HepG2 (cell line): Measurements from ENCODE around the gene SIX5.

ENCODE experiments used
- ELF1 ChIP-seq: sonication (generic); formaldehyde crosslinking; IDR thresholded peaks from 2 replicates; pipeline ENCODE4 v1.4.0; 2020; ENCODE audit warnings: missing genetic modification reagents
- EP300 ChIP-seq, 3 experiments: sonication (generic) in 1 of 3; formaldehyde crosslinking in 1 of 3; IDR thresholded peaks; 2 replicates each; pipeline versions ENCODE4 v1.5.1 to v1.6.1; 2011 to 2020; ENCODE audit warnings: low read depth in 2 of 3, low read length in 2 of 3, borderline replicate concordance in 1 of 3, improper control_type of control experiment in 1 of 3, mild to moderate bottlenecking in 1 of 3, missing genetic modification reagents in 1 of 3, moderate library complexity in 1 of 3
- GTF2F1 ChIP-seq: fragments of 150-350 bp; IDR thresholded peaks from 2 replicates; pipeline ENCODE4 v1.6.1; 2014; ENCODE audit warnings: low read length
- KLF6 ChIP-seq: IDR thresholded peaks from 2 replicates; pipeline ENCODE4 v1.8.0; 2016; ENCODE audit warnings: missing biosample characterization, missing genetic modification reagents
- MEIS2 ChIP-seq: sonication (generic); formaldehyde crosslinking; IDR thresholded peaks from 2 replicates; pipeline ENCODE4 v1.9.0; 2021; ENCODE audit warnings: mild to moderate bottlenecking, missing genetic modification reagents
- MYC ChIP-seq: sonication (generic); formaldehyde crosslinking; IDR thresholded peaks from 2 replicates; pipeline ENCODE4 v1.9.0; 2021; ENCODE audit warnings: missing genetic modification reagents, borderline replicate concordance
- NFYB ChIP-seq: sonication (generic); formaldehyde crosslinking; IDR thresholded peaks from 2 replicates; pipeline ENCODE4 v1.4.0; 2020; ENCODE audit warnings: missing genetic modification reagents
- POLR2A ChIP-seq, 2 experiments: IDR thresholded peaks; 2 replicates each; pipeline ENCODE4 v1.6.1; 2011; ENCODE audit warnings: low read depth in 2 of 2, low read length in 2 of 2, mild to moderate bottlenecking in 1 of 2, moderate library complexity in 1 of 2; ENCODE audit not compliant: insufficient read depth in 1 of 2
- SIN3A ChIP-seq: IDR thresholded peaks from 2 replicates; pipeline ENCODE4 v1.6.1; 2011; ENCODE audit warnings: low read depth, mild to moderate bottlenecking, control low read depth, low read length, borderline replicate concordance
- THYN1 ChIP-seq: sonication (generic); formaldehyde crosslinking; IDR thresholded peaks from 2 replicates; pipeline ENCODE4 v1.8.1; 2023; ENCODE audit warnings: low read depth, mild to moderate bottlenecking, moderate library complexity, missing genetic modification reagents, borderline replicate concordance
- ZNF333 ChIP-seq: sonication (generic); formaldehyde crosslinking; IDR thresholded peaks from 2 replicates; pipeline ENCODE4 v1.4.0; 2020; ENCODE audit warnings: mild to moderate bottlenecking, missing genetic modification reagents, borderline replicate concordance
- ZNF891 ChIP-seq: sonication (generic); formaldehyde crosslinking; IDR thresholded peaks from 2 replicates; pipeline ENCODE4 v1.5.0; 2020; ENCODE audit warnings: mild to moderate bottlenecking, missing genetic modification reagents
- TF ChIP-seq, protein P1 (sequence below): sonication (generic); formaldehyde crosslinking; IDR thresholded peaks from 2 replicates; pipeline ENCODE4 v1.8.0; 2022; ENCODE audit warnings: mild to moderate bottlenecking, missing genetic modification reagents; ENCODE audit not compliant: insufficient replicate concordance
- TF ChIP-seq, protein P2 (sequence below): sonication (generic); formaldehyde crosslinking; IDR thresholded peaks from 2 replicates; pipeline ENCODE4 v1.4.0; 2020; ENCODE audit warnings: missing genetic modification reagents

DNA sequence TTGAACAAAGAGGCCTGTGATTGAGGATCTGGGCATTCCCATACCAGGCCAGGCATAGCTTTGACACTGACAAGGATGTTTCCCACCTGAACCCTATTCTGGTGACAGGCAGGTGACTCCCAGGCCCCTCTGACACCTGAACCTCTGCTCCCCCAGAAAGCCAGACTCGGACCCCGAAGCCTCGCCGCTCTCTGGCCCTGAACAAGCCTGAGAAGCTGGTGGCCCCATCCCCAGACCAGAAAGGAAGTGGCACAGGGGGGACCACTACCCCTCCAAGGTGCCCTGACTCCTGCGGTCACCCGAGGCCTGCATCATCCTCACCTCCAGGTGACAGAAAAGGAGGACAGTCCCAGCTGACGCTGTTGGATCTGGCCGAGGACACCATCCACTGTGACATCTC is 14.7 kb downstream of the SIX5 start:
- TF ChIP-seq ELF1 (CRISPR knock-in tag): no peak
- no peak for TF ChIP-seq THYN1 (CRISPR knock-in tag)
- no peak for TF ChIP-seq MYC (CRISPR knock-in tag)
- TF ChIP-seq KLF6: no peak
- no peak for TF ChIP-seq MEIS2 (CRISPR knock-in tag)
- TF ChIP-seq, protein P1, sequence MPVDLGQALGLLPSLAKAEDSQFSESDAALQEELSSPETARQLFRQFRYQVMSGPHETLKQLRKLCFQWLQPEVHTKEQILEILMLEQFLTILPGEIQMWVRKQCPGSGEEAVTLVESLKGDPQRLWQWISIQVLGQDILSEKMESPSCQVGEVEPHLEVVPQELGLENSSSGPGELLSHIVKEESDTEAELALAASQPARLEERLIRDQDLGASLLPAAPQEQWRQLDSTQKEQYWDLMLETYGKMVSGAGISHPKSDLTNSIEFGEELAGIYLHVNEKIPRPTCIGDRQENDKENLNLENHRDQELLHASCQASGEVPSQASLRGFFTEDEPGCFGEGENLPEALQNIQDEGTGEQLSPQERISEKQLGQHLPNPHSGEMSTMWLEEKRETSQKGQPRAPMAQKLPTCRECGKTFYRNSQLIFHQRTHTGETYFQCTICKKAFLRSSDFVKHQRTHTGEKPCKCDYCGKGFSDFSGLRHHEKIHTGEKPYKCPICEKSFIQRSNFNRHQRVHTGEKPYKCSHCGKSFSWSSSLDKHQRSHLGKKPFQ (CRISPR knock-in tag): no peak
- no peak for TF ChIP-seq NFYB (CRISPR knock-in tag)
- TF ChIP-seq ZNF891 (CRISPR knock-in tag): no peak
- TF ChIP-seq, protein P2, sequence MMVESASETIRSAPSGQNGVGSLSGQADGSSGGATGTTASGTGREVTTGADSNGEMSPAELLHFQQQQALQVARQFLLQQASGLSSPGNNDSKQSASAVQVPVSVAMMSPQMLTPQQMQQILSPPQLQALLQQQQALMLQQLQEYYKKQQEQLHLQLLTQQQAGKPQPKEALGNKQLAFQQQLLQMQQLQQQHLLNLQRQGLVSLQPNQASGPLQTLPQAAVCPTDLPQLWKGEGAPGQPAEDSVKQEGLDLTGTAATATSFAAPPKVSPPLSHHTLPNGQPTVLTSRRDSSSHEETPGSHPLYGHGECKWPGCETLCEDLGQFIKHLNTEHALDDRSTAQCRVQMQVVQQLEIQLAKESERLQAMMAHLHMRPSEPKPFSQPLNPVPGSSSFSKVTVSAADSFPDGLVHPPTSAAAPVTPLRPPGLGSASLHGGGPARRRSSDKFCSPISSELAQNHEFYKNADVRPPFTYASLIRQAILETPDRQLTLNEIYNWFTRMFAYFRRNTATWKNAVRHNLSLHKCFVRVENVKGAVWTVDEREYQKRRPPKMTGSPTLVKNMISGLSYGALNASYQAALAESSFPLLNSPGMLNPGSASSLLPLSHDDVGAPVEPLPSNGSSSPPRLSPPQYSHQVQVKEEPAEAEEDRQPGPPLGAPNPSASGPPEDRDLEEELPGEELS: no peak
- TF ChIP-seq ZNF333 (CRISPR knock-in tag): no peak
- TF ChIP-seq SIN3A: no peak
- TF ChIP-seq GTF2F1: no peak
- no peak for TF ChIP-seq POLR2A (IDR thresholded peaks at IDR 0.05; ENCODE audit: insufficient read depth in 1 of 2, low read depth in 2 of 2, low read length in 2 of 2)
- no peak for TF ChIP-seq EP300 (IDR thresholded peaks at IDR 0.05; ENCODE audit: low read depth in 2 of 2, low read length in 2 of 2)
- no peak for TF ChIP-seq EP300 (CRISPR knock-in tag; IDR thresholded peaks at IDR 0.05; ENCODE audit: borderline replicate concordance)
